HEK293 (cell line): ENCODE measurements around the gene CHMP1B.

Experiments
- CTCF ChIA-PET: fragments of 350-600 bp; formaldehyde crosslinking; extraction: SDS; loops from one replicate; lab custom pipeline; 2021; ENCODE audit warnings: antibody characterized with exemption; lab: Yijun Ruan, JAX
- POLR2A ChIA-PET: fragments of 300-600 bp; formaldehyde crosslinking; extraction: SDS; loops from one replicate; lab custom pipeline; 2020; ENCODE audit warnings: antibody characterized with exemption, inconsistent platforms; lab: Yijun Ruan, JAX
- H3K27ac ChIP-seq: fragments of 200-500 bp; sonication (Bioruptor generic); 2 replicates; pipeline ENCODE4 v1.5.1; 2014; ENCODE audit warnings: low read depth, low read length, control low read depth, inconsistent platforms; ENCODE audit errors: extremely low read depth
- H3K36me3 ChIP-seq, 2 experiments: fragments of 200-500 bp in 1 of 2; sonication (Bioruptor generic) in 1 of 2; 1 replicate in 1 of 2; 2 replicates in 1 of 2; pipeline ENCODE4 v1.5.1; 2014 to 2017; ENCODE audit warnings: inconsistent platforms in 2 of 2, low read length in 2 of 2; ENCODE audit not compliant: control insufficient read depth in 2 of 2, insufficient read depth in 1 of 2
- H3K4me1 ChIP-seq: fragments of 200-500 bp; sonication (Bioruptor generic); 2 replicates; pipeline ENCODE4 v1.5.1; 2014; ENCODE audit warnings: mild to moderate bottlenecking, low read length, inconsistent platforms; ENCODE audit not compliant: control insufficient read depth, insufficient read depth
- H3K4me3 ChIP-seq: 2 replicates; pipeline ENCODE4 v1.5.1; 2011; ENCODE audit warnings: low read depth, mild to moderate bottlenecking, control low read depth, low read length, moderate library complexity
- H3K9me3 ChIP-seq: fragments of 200-500 bp; sonication (Bioruptor generic); 2 replicates; pipeline ENCODE4 v1.5.1; 2014; ENCODE audit warnings: low read depth, low read length, inconsistent platforms; ENCODE audit not compliant: control insufficient read depth, insufficient read depth
- GLIS1 ChIP-seq: fragments of 450-650 bp; formaldehyde crosslinking; IDR thresholded peaks from 2 replicates; pipeline ENCODE4 v1.5.1; 2016; ENCODE audit warnings: missing biosample characterization, missing genetic modification characterization
- MZF1 ChIP-seq: fragments of 450-650 bp; formaldehyde crosslinking; IDR thresholded peaks from 2 replicates; pipeline ENCODE4 v1.5.1; 2017; ENCODE audit warnings: missing biosample characterization, missing genetic modification characterization, borderline replicate concordance
- YY2 ChIP-seq: fragments of 450-650 bp; formaldehyde crosslinking; IDR thresholded peaks from 2 replicates; pipeline ENCODE4 v1.5.1; 2016; ENCODE audit warnings: missing biosample characterization, missing genetic modification characterization
- ZFP69B ChIP-seq: fragments of 450-650 bp; formaldehyde crosslinking; IDR thresholded peaks from 2 replicates; pipeline ENCODE4 v1.5.1; 2016; ENCODE audit warnings: missing biosample characterization, missing genetic modification characterization
- ZNF112 ChIP-seq: fragments of 450-650 bp; formaldehyde crosslinking; IDR thresholded peaks from 2 replicates; pipeline ENCODE4 v1.5.0; 2017; ENCODE audit warnings: missing biosample characterization, missing genetic modification characterization
- ZNF157 ChIP-seq: fragments of 450-650 bp; formaldehyde crosslinking; IDR thresholded peaks from 2 replicates; pipeline ENCODE4 v1.5.1; 2016; ENCODE audit warnings: missing biosample characterization, missing genetic modification characterization
- ZNF211 ChIP-seq: fragments of 450-650 bp; formaldehyde crosslinking; IDR thresholded peaks from 2 replicates; pipeline ENCODE4 v1.5.1; 2016; ENCODE audit warnings: low read depth, missing biosample characterization, missing genetic modification characterization
- ZNF239 ChIP-seq: fragments of 450-650 bp; formaldehyde crosslinking; IDR thresholded peaks from 2 replicates; pipeline ENCODE4 v1.5.1; 2016; ENCODE audit warnings: missing biosample characterization, missing genetic modification characterization
- ZNF324 ChIP-seq: fragments of 450-650 bp; formaldehyde crosslinking; IDR thresholded peaks from 2 replicates; pipeline ENCODE4 v1.5.1; 2016; ENCODE audit warnings: missing biosample characterization, missing genetic modification characterization
- ZNF701 ChIP-seq: fragments of 450-650 bp; formaldehyde crosslinking; IDR thresholded peaks from 2 replicates; pipeline ENCODE4 v1.5.1; 2016; ENCODE audit warnings: missing biosample characterization, missing genetic modification characterization
- TF ChIP-seq, protein P1 (sequence below): fragments of 450-650 bp; formaldehyde crosslinking; IDR thresholded peaks from 2 replicates; pipeline ENCODE4 v1.5.1; 2016; ENCODE audit warnings: missing biosample characterization, missing genetic modification characterization, borderline replicate concordance
- TF ChIP-seq, protein P2 (sequence below): fragments of 450-650 bp; formaldehyde crosslinking; IDR thresholded peaks from 2 replicates; pipeline ENCODE4 v1.5.1; 2016; ENCODE audit warnings: missing biosample characterization, missing genetic modification characterization, borderline replicate concordance
- TF ChIP-seq, protein P3 (sequence below): fragments of 450-650 bp; formaldehyde crosslinking; IDR thresholded peaks from 2 replicates; pipeline ENCODE4 v1.5.1; 2016; ENCODE audit warnings: missing biosample characterization, missing genetic modification characterization

The CHMP1B gene

DNA sequence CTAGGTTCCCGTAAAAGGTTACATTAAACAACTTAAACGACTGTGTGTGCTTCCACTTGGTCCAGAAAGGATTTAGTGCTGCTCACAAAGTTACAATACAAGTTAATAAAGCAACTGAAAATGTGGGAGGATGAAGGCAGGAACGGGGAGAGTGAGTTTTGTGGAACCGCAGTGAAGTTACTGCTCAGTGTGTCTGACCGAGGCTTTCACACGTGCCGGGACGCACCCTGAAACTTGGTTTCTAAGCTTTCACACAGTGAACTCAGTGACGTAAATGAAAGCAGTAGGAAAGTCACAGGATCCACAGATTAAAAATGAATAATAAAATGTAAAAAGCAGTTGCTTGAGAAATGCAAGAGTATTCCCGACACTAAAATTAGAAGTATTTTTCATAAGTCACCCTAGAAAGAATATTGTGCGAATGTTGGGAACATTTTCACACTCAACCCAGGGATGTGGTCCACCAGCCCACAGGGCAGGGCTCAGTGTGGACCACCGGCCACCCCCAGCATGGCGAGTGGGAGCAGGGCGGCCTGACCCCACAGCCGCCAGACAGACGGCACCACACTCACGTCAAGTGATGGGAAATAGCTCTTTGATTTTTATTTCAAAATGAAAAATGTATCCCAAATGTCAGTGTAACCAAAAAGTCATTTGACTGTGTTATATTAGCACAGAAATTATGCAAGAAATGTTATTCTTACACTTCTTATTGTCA is 32.6 kb upstream of the CHMP1B start (continued):
- TF ChIP-seq, protein P1, sequence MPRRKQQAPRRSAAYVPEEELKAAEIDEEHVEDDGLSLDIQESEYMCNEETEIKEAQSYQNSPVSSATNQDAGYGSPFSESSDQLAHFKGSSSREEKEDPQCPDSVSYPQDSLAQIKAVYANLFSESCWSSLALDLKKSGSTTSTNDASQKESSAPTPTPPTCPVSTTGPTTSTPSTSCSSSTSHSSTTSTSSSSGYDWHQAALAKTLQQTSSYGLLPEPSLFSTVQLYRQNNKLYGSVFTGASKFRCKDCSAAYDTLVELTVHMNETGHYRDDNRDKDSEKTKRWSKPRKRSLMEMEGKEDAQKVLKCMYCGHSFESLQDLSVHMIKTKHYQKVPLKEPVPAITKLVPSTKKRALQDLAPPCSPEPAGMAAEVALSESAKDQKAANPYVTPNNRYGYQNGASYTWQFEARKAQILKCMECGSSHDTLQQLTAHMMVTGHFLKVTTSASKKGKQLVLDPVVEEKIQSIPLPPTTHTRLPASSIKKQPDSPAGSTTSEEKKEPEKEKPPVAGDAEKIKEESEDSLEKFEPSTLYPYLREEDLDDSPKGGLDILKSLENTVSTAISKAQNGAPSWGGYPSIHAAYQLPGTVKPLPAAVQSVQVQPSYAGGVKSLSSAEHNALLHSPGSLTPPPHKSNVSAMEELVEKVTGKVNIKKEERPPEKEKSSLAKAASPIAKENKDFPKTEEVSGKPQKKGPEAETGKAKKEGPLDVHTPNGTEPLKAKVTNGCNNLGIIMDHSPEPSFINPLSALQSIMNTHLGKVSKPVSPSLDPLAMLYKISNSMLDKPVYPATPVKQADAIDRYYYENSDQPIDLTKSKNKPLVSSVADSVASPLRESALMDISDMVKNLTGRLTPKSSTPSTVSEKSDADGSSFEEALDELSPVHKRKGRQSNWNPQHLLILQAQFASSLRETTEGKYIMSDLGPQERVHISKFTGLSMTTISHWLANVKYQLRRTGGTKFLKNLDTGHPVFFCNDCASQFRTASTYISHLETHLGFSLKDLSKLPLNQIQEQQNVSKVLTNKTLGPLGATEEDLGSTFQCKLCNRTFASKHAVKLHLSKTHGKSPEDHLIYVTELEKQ, result no peak
- TF ChIP-seq MZF1 (tag by site-specific recombination) (no peak), GLIS1 (tag by site-specific recombination) (no peak), ZNF157 (tag by site-specific recombination) (no peak)
- TF ChIP-seq, protein P2, sequence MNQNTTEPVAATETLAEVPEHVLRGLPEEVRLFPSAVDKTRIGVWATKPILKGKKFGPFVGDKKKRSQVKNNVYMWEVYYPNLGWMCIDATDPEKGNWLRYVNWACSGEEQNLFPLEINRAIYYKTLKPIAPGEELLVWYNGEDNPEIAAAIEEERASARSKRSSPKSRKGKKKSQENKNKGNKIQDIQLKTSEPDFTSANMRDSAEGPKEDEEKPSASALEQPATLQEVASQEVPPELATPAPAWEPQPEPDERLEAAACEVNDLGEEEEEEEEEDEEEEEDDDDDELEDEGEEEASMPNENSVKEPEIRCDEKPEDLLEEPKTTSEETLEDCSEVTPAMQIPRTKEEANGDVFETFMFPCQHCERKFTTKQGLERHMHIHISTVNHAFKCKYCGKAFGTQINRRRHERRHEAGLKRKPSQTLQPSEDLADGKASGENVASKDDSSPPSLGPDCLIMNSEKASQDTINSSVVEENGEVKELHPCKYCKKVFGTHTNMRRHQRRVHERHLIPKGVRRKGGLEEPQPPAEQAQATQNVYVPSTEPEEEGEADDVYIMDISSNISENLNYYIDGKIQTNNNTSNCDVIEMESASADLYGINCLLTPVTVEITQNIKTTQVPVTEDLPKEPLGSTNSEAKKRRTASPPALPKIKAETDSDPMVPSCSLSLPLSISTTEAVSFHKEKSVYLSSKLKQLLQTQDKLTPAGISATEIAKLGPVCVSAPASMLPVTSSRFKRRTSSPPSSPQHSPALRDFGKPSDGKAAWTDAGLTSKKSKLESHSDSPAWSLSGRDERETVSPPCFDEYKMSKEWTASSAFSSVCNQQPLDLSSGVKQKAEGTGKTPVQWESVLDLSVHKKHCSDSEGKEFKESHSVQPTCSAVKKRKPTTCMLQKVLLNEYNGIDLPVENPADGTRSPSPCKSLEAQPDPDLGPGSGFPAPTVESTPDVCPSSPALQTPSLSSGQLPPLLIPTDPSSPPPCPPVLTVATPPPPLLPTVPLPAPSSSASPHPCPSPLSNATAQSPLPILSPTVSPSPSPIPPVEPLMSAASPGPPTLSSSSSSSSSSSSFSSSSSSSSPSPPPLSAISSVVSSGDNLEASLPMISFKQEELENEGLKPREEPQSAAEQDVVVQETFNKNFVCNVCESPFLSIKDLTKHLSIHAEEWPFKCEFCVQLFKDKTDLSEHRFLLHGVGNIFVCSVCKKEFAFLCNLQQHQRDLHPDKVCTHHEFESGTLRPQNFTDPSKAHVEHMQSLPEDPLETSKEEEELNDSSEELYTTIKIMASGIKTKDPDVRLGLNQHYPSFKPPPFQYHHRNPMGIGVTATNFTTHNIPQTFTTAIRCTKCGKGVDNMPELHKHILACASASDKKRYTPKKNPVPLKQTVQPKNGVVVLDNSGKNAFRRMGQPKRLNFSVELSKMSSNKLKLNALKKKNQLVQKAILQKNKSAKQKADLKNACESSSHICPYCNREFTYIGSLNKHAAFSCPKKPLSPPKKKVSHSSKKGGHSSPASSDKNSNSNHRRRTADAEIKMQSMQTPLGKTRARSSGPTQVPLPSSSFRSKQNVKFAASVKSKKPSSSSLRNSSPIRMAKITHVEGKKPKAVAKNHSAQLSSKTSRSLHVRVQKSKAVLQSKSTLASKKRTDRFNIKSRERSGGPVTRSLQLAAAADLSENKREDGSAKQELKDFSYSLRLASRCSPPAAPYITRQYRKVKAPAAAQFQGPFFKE (tag by site-specific recombination), result no peak

DNA sequence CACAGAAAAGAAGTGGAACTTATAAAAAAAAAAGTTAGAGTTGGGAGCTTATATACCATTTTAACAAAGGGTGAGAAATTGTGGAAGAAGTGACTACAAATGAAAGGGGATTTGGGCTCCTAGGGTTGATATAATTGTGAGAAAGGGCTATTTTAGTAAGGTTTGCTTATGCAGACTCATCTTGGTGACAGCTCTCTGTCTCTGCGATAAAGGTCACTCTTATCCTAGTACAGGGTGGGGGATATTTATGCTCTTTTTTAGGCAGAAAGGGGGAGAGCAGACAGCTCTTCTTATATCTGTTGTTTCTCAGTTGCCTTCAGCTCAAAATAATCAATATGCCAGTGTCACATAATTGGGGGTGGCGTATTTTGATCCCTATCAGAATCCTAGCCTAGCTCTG is 31.3 kb upstream of the CHMP1B start:
- no peak overlapping the region for H3K27ac ChIP-seq
- CTCF ChIA-PET, result interaction anchor here (0.5 to 0.8 kb wide), 4 partner anchors 28 to 452 kb away, joined by 3 to 4 read pairs (median 3); no protein-coding TSS in a partner anchor
- no peaks in the 10 kb centered on the region for H3K36me3 ChIP-seq
- no peaks in the 10 kb centered on the region for H3K9me3 ChIP-seq
- POLR2A ChIA-PET, result no interaction called here
- H3K4me3 ChIP-seq, result no peak overlapping the region
- H3K4me1 ChIP-seq, result no peaks in the 10 kb centered on the region
- TF ChIP-seq, protein P3, sequence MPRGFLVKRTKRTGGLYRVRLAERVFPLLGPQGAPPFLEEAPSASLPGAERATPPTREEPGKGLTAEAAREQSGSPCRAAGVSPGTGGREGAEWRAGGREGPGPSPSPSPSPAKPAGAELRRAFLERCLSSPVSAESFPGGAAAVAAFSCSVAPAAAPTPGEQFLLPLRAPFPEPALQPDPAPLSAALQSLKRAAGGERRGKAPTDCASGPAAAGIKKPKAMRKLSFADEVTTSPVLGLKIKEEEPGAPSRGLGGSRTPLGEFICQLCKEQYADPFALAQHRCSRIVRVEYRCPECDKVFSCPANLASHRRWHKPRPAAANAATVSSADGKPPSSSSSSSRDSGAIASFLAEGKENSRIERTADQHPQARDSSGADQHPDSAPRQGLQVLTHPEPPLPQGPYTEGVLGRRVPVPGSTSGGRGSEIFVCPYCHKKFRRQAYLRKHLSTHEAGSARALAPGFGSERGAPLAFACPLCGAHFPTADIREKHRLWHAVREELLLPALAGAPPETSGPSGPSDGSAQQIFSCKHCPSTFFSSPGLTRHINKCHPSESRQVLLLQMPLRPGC (tag by site-specific recombination), result no peak
- TF ChIP-seq ZNF211 (tag by site-specific recombination) (peak; percentile 88), ZFP69B (no peak)

DNA sequence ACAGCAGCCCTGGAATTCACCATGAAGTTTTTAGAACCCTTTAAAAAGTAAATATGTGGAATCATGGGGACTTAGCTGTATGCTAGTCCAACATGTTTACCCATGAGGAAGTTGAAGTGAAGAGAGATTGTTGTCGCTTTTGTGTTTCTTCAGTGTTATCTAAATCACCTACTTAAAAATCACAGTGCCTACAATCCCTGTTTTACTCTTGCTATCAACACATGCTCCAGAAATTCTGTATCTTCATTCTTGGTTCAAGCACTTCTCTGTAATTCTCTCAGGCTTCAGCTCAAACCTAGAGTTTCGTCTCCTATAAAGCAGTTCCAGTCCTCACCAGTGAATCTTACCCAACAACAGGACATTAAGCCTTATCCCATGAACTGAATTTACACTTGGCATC is 30.5 kb upstream of the CHMP1B start:
- POLR2A ChIA-PET, result no interaction called here
- CTCF ChIA-PET, result interaction anchor here (0.7 kb wide), 1 partner anchor 29 kb away, joined by 3 read pairs; no protein-coding TSS in a partner anchor
- no peaks in the 10 kb centered on the region for H3K4me1 ChIP-seq
- H3K27ac ChIP-seq, result no peak overlapping the region
- H3K36me3 ChIP-seq, result no peaks in the 10 kb centered on the region
- TF ChIP-seq, protein P3 (tag by site-specific recombination), result no peak
- TF ChIP-seq ZNF112 (tag by site-specific recombination), result no peak
- no peak for TF ChIP-seq ZNF239
- no peak for TF ChIP-seq YY2 (tag by site-specific recombination)
- no peak for TF ChIP-seq ZNF701
- TF ChIP-seq ZNF324, result no peak
- H3K4me3 ChIP-seq, result no peak overlapping the region
- H3K9me3 ChIP-seq, result no peaks in the 10 kb centered on the region
